ENCODE data around the gene LIPC.

LIPC gene

DNA sequence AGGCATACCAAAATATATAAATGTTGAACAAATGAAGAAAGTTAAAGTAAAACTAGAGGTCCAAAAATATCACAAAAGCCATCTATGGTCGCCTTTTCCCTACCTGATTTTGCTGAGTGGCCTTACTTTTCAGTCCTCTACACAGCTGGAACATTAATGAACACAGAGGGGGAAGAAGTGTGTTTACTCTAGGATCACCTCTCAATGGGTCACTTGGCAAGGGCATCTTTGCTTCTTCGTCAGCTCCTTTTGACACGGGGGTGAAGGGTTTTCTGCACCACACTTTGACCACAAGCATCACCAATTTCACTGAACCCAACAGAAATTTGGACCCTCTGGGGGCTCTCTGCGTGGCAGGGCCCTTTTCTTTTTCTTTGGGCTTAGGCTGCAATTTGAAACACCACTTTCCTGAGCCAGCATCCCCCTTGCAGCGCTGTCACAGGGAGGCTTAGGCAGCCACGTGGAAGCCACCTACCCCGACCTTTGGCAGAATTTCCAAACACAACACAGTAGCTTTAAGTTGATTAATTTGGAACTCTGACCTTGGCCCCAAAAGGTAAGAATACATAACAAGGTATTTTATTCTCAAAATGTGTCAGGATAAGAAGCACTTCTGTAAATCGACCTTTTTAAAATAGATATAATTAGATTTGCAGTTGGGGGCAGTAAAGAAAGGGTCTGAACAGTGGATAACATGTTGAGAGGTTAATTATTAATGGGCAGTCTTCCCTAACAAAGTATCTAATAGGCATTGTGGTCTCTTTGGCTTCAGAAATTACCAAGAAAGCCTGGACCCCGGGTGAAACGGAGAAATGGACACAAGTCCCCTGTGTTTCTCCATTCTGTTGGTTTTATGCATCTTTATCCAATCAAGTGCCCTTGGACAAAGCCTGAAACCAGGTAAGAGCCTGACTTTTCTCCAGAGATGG lies at the start of gene LIPC:
LIPC (plus strand) TSS at position 771 of the 929 bp plus-strand sequence; CDS start at position 813, 42 bp downstream.
- no peak for DNase-seq (ENCODE audit: low read depth)

DNA sequence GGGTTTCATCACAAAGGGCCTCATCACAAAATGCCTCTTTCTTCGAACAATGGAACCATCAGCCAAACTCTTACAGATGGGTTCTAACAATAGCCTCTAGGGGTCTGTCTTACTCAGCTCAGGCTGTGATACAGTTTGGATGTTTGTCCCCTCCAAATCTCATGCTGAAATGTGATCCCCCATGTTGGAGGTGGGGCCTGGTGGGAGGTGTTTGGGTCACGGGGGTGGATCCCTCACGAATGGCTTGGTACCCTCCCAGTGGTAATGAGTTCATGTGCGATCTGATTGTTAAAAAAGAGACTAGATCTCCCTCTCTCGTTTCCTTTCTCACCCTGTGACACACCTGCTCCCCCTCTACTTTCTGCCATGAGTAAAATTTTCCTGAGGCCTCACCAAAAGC lies 47.9 kb upstream of the LIPC start:
- DNase-seq (ENCODE audit: low read depth), result no peak

DNA sequence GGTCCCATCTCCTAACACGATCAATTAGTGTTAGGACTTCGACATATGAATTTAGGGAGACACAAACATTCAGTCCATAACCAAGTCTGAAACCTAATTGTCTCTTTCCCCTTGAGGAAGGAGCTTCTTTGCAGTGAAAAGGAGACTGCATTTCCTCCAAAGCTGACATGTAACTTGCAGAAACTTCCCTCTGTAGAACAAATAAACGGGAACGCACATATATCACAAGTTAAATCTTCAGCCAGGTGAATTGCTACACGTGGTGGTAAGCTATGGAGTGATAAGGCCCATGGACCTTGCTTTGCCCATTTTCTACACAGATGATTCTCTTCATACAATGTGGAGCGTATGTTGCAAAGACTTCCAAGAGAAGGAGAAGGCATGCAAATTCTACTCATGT lies 47.1 kb upstream of the LIPC start:
- no peak for DNase-seq (ENCODE audit: low read depth)

DNA sequence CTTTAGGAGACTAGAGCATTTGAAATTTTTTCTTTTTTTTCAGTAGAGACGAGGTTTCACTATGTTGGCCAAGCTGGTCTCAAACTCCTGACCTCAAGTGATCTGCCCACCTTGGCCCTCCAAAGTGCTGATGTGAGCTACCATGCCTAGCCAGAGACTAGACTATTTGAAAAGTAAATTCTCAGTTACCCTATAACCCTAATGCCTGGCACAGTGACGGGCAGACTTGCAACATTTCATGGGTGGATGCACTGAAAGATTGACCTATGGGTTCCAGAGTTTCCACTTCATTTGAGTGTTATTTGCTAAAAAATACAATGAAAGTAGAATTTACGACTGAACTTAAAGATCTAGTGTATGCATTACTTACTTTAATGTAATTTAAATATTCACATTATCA lies 45.7 kb upstream of the LIPC start:
- DNase-seq (ENCODE audit: low read depth), result no peak

DNA sequence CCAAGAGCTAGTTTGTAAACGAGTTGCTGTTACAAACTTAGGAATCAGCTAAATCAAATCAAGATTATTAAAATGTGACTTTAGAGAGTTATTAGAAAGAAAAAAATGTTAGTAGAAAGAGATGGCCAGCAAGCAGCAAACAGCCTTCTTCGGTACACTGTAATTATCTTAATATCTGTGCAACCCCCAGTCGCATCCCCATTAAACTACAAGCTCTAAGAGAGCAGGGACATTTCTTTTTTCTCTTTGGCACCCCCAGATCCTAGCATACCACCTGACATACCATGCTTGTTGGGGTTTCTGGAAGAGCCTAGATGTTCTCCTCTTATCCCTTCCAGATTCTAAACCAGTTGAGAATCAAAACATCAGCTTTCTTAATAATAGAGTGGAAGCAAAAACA lies 45.1 kb upstream of the LIPC start:
- DNase-seq (ENCODE audit: low read depth), result no peak

DNA sequence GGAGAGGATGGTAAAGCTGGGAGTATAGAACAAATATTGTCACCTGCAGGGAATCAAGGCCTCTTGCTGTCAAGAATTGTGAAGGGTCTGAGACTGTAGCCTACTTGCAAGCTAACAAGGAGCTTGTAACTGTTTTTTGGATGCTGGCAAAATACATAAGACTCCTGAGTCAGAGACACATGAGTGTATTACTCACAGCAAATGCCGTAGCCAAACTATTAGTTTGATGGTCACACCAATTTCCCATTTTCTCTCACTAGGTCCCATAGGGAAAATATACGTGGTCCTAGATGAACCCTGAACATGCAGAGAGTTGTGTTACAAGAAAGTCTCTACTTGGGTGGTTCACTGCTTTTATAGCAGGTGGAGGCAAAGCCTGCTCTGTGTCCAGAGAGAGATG lies 44.7 kb upstream of the LIPC start:
- DNase-seq (ENCODE audit: low read depth), result no peak

DNA sequence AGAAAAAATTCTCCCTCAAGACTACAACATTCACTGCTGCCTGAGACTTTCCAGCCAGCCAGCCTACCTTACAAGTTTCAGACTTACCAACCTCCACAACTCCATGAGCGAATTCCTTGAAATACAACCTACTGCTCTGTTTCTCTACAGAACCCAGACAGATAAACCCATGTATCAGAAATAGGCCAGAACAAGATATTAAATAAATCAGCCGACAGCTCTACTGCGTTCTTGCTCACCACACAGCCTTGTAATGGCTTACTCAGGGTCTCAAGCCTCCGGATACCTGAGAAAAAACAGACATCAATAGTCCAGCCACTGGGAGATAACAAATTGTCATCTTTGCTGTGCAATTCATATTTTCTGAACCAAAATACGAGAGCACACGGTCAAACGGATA lies 43.6 kb upstream of the LIPC start:
- no peak for DNase-seq (ENCODE audit: low read depth)

DNA sequence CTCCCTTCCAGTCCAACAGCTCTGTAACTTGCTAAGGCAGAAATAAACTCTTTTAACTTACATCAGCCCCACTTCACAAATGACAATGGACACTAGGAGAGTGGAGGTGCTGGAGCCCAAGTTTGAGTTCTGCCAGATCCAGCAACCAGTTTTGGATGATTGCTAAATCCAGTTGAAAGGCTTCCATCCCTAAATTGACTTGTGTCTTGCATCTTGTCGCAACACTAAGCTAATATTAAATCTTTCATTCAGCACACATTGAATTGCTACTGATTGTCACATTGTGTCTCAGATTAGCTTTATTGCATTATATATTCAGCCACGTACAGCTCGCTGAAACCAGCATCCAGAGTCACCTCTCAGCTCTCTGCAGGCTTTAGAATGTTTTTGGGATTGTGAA lies 41.7 kb upstream of the LIPC start:
- no peak for DNase-seq (ENCODE audit: low read depth)

DNA sequence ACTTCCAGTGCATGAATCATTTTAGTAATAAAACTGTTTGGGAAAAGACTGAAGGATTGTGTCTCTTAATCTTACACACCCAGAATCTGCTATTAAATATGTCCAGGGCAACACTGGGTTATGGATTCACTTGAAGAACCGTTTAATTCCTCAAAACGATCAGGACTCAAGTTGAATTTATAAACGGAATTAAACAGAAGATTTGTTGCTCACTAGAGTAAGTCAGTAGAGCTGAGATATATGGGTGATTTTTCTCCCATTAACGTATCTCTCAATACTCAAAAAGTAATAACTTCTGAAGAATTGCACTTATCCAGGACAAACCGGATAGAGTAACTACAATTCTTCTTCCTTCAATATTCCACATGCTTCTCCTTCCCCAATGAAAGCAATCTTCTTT lies 41.1 kb upstream of the LIPC start:
- DNase-seq (ENCODE audit: low read depth), result no peak

DNA sequence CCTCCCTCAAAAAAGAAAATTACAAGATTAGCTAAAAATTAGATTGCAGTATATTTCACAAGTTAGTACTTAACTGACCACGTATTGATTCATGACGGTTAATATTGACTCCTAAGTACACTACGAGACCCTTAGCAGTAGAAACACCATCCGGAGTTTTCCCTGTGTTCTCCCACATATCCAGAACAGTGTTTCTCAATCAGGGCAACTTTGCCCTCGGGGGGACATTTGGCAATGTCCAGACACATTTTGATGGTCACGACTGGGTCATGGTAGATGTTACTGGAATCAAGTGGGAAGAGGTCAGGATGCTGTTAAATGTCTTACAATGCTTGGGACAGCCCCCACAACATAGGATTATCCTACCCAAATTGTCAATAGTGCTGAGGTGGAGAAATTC lies 40.7 kb upstream of the LIPC start:
- DNase-seq (ENCODE audit: low read depth), result no peak

DNA sequence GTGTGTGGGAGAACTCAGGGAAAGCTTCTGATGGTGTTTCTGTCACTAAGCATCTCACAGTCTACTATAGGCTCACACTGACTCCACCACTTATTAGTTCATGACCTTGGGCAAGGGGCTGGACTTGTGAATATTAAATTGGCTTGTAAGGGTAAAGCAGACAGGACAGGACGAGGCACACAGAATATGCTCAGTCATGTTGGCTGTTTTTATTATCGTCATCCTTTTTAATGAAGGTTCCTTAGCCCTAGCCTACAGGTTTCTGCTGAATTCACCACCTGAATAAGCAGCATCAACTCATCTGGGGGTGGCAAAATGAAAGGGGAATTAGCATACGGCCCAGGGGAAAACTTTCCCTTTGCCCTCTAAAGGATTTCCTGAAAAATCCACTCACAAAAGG lies 39.6 kb upstream of the LIPC start:
- DNase-seq (ENCODE audit: low read depth), result no peak

DNA sequence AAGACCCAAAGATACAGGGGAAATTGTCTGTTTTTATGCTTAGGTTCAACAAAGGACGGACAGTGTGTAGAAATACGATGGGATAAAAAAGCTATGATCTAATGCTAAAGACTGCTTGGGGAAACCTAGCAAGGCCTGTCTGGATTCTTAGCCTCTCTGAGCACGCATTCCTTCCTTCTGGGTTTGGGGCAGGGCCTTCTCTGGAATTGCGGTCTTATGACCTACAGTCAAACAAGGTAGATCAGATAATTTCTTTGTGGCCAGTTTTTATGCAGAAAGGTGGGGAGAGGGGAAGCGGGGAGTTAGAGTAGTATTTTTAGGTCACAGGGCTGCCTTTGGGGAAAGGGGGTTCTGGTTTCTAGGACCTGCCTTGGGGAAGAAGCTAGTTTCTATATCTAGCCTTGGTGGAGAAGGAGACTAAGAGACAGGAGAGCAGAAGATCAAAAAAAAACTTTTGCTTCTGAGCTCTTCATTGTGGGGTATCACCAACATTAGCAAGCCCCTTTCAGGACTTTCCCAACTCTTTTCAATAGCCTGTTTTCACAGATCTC lies 39.1 kb upstream of the LIPC start:
- DNase-seq (ENCODE audit: low read depth), result no peak

DNA sequence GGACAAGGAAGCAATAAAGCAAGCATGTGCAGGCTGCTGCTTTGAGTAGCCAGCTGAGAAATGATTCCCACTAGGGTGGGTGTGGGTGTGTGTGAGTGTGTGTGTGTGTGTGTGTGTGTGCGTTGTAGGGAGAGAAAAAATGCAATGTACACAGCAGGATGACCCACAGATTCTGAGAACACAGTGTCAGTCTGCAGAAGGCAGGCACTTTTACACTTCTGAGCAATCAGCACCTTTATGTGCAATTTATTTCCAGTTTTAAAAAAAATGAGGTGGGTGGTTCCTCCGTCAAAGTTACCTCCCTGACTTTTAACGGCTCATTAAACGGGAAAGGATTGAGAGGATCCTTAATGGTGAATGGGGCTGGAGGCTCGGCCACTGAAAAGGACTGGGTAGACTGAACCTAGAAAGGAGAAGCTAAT lies 38.5 kb upstream of the LIPC start:
- no peak for DNase-seq (ENCODE audit: low read depth)

DNA sequence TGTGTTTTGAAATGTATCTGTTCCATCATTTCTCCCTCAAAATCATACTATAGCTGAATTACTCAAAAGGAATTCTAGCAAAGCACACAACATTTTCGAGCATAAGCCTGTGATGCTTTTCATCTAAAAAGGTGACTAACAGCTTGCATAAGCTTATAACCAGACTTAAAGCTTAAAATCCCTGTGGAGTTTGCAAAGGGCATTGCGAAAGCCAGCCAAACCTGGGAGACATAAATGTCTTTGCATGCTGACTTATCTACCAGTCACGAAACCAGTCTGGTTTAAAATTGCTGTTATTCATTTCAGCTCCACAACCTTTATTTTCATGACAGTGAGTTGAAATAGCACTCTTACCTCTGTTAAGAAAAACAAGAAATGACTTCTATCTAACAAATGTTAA lies 35.6 kb upstream of the LIPC start:
- DNase-seq (ENCODE audit: low read depth), result no peak

DNA sequence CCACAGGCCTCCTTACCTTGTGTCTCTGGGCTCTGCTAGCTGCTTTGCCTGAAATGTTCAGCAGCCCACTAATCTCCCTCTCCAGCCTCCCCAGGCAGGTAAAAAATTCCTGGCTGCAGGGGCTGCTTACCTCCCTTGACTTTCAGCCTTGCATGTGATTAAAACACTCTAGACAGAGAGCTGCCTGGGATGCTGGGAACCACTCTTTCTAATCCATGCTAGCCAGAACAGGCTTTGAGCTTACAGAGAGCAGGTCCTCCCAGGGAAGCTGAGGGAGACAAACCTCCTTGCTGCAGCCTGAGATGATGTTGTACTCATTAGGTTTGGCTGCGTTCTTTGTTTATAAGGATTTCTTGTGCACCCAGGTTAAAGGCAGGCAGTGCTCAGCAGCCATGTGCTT lies 33.7 kb upstream of the LIPC start:
- no peak for DNase-seq (ENCODE audit: low read depth)

DNA sequence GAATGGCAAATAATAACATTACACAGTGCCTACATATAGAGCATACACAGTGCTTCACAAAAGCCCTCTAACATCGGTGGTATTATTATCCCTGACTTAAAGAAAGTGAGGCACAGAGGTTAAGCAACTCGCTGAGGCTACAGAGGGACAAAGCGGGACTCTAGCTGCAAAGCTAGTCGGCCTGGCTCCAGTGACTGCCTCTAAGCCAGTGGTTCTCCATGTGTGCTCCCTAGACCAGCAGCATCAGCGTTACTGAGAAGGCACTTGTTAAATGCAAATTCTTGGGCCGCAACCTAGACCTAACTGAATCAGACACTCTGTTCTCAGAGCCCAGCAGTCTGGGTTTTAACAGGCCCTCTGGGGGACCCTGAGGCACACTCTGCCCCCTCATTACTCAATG lies 33.1 kb upstream of the LIPC start:
- no peak for DNase-seq (ENCODE audit: low read depth)

DNA sequence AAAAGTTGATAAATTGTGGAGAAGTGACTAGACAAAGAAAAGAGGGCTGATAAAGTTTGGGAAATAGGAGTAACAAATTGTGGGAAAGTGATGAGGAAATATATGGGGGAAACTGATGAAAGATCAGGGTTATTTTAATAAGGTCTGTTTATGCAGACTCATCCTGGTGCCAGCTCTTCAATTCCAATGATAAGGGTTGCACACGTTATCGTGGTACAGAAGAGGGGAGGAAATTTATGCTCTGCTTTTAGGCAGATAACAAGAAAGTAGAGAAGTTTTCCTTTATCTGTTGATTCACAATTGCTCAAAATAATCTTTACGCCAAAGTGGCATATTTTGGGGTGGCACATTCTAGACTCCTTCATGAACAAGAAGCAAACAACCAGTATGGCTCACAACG lies 32.1 kb upstream of the LIPC start:
- no peak for DNase-seq (ENCODE audit: low read depth)

DNA sequence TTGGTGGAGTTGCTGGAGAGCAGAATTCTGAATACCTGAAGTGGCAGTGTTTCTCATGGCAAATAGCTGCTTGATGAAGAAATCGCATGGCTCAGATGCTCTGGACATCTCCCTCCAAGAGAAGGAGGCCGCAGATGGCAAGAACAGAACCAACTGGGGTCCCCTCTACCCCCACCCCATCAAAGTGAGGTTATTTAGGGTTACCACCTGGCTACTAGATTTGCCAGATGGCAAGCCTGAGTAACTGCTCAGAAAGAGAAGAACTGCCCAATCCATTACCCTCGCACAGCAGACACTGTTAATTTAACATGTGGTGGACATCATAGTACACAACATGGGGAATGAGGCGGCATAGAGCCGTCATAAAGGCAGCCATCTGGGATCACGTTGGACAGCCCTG lies 30.5 kb upstream of the LIPC start:
- DNase-seq (ENCODE audit: low read depth), result no peak

DNA sequence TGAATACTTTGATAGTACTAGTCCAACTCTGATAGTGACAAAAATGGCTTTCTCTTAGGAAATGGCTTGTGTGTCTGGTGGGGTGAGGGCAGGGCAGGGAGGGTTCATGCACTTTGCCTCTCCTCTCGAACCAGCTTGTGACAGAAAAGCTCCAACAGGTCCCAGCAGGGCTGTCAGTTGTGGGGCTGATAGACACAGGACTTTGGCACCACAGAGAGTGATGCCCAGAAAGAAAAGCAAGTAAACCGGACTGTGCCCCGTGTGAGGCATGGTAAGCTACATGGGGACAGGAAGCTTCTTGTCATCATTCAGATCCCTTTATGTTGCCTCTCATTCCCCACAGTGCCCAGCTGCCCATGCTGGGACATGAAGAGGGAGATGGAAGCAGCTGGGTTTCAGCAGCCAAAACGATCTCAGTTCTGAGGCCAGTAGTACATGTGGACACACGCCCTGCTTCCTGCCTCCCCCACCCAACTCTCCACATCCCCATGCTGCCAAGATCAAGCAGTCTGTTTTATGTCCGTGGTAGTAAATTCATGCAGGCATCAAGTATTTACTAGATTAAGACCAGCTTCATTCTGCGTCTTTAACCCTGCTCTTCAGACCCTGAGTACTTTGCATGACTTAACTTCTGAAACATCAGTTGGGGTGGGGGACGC lies 29.7 kb upstream of the LIPC start:
- DNase-seq (ENCODE audit: low read depth), result no peak

DNA sequence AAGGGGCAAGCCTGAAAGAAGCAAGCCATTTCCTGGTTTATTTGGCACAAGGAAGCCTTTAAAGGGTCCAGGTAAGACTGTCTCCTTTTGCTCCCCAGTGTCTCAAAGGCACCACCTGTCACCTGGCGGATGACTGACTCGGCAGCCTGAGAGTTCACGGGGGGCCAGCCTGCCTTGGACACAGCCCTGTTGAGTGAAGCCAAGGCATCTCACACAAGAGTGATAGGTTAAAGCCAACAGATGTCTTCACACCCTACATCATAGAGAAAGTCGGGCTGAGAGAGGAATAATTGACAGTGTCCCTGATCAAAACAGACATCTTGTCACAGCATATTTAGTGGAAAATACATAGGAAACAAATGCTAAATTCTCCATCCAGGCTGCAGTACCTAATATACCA lies 28.2 kb upstream of the LIPC start:
- DNase-seq (ENCODE audit: low read depth), result no peak

DNA sequence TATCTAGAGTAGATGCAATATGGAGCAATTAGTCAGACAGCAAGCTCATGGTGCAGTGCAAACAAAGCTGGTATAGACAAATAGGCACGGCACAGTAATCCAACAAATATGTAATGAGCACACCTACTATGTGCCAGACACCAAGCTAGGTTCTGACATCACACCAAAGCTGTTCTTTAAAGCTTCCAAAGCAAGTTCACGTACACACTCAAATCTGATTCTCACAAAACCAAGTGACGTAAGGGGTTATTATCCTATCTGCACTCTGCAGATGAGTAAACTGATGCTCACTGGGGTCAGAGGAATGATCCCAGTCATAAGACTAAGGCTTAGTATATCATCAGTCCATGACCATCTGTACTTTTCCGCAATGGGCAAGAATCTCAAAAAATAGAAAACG lies 27.8 kb upstream of the LIPC start:
- no peak for DNase-seq (ENCODE audit: low read depth)

DNA sequence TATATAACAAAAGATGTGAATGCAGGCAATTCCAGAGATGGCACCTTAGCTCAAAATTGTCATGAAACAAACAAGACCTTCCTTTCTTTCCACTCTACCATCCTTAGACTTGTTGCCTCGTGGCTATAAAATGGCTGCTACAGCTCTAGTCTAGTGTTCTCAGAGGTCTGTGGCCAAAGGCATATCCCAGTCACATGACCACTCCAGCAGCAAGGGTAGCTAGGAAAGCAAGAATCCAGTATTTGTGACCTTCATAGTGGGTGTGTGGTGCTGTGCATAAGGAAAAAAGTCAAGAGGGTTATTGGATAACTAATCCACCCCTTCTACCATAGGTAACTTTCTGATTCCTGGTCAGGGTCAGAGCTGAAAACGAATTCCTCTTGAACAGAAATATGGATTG lies 27.1 kb upstream of the LIPC start:
- DNase-seq (ENCODE audit: low read depth), result no peak

DNA sequence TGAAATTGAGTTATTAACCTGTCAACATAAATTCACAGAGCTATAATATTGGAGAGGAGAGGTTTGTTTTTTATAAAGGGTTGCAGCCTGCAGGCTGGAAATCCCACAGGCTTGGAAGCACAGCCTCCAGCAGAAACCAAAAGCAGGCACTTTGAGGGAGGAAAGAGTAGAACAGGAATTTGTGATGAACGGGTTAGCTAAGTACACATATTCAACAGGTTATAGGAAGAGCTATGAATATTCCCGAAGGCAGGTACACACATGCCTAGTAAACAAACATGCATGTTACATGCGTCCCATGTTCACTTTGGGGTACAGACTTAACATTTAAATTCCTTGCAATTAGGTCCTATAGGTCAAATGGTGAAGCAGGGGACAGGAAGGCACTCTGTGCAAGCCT lies 25.9 kb upstream of the LIPC start:
- DNase-seq (ENCODE audit: low read depth), result no peak
